GM15510 (cell line): ENCODE data around the gene GDPD3.

Source experiments
- POLR2A ChIP-seq: IDR thresholded peaks from 3 replicates; pipeline ENCODE4 v1.6.1; 2011; ENCODE audit warnings: borderline replicate concordance; ENCODE audit not compliant: insufficient read length; ENCODE audit errors: extremely low read depth

The GDPD3 gene

GRCh38 chr16:30076276-30076791 lies 37.0 kb downstream of the GDPD3 start:
- no peak for TF ChIP-seq POLR2A

GRCh38 chr16:30075503-30076275 lies 37.6 kb downstream of the GDPD3 start, which contains the start of gene PPP4C:
TSS of gene PPP4C (plus strand) at chr16:30075994. CDS start at chr16:30076378, 384 bp downstream.
- TF ChIP-seq POLR2A: peak; percentile 92

GRCh38 chr16:30070490-30070889 lies 42.8 kb downstream of the GDPD3 start:
- TF ChIP-seq POLR2A: no peak

- no peak for TF ChIP-seq POLR2A
Observed at GRCh38 chr16:30069611-30070462, 43.5 kb downstream of the GDPD3 start.

- TF ChIP-seq POLR2A: no peak
Observed at GRCh38 chr16:30068750-30069610, 44.4 kb downstream of the GDPD3 start.

GRCh38 chr16:30068333-30068732 lies 45.0 kb downstream of the GDPD3 start:
- no peak for TF ChIP-seq POLR2A

GRCh38 chr16:30067584-30067916 lies 45.8 kb downstream of the GDPD3 start:
- no peak for TF ChIP-seq POLR2A

GRCh38 chr16:30066761-30067583 lies 46.4 kb downstream of the GDPD3 start:
- no peak for TF ChIP-seq POLR2A

GRCh38 chr16:30065943-30066760 lies 47.2 kb downstream of the GDPD3 start:
- no peak for TF ChIP-seq POLR2A

DNA sequence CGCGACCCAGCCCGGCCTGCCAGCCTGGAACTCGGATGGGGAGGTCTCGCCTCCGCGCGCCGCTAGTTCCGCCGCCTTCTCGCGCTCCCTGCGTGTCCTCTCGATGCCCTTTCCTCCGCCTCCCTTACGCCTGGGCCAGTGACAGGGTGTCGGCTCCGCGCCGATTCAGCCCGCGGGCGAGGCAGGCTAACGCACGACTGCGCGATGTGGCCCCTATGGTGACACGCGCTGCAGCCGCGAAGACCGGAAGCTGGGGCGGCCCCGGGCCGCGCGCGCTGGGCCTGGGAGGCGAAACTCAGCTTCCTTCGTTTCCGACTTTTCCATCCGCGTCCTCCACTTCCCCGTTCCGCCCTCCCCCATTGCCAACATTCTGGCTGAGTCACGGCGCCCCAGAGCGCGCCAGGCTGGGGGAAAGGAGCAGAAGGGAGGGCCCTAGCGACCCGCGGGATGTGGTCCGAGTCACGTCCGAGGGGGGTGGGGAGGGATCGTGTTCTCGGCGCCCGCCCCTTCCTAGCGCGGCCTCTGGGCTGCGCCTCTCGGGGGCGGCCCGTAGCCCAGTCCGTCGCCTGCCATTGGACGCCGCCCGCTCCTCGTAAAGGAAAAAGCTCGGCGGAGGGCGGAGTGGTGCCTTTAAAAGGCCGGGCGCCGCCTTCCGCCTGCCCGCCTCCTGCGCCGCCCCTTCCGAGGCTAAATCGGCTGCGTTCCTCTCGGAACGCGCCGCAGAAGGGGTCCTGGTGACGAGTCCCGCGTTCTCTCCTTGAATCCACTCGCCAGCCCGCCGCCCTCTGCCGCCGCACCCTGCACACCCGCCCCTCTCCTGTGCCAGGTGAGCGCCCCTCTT lies 48.0 kb downstream of the GDPD3 start, which contains the start of gene ALDOA:
Gene ALDOA, plus strand, starts transcription at position 659 of the 841 bp plus-strand sequence. CDS start 1,138 bp downstream, outside the sequence.
- peak; percentile 92 for TF ChIP-seq POLR2A

GRCh38 chr16:30064729-30065101 lies 48.6 kb downstream of the GDPD3 start:
- TF ChIP-seq POLR2A: no peak
